Measurements from ENCODE around the gene LMAN2. TPM values are rescaled to one million over a fixed set of nuclear protein-coding genes. Genes with fewer than 3 reads are reported as not detected.
A peak's percentile ranks its signal among the peaks of the same experiment; 100 is the strongest.

LMAN2 gene
- total RNA-seq, 1 donor from 2014 or later, result 252 TPM

DNA sequence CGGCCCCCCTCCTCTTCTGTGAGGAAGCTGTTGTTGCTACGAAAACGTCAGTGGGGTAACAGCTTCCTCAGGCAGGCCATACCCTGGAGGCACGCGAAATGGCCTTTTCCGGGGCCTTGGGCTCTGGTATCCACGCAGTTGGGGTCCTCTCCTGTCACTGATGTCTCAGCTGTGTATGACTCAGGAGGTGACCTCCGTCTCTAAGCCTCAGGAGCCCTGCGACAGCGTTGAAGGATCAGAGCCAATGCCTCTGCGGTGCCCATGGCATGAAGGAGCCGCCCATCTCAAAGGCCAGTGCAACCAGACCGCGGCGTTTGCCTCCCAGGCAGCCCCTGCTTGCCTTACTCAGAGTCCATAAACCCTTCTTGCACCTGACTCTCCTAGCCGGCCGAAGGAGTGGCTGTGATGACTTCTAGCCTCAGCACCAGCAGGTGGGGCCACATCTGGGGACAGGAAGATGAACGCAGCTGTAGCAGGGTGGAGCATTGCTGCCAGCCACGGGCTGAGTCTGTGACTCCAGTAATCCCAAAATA is 38.8 kb downstream of the LMAN2 start:
- TF ChIP-seq, protein P1, sequence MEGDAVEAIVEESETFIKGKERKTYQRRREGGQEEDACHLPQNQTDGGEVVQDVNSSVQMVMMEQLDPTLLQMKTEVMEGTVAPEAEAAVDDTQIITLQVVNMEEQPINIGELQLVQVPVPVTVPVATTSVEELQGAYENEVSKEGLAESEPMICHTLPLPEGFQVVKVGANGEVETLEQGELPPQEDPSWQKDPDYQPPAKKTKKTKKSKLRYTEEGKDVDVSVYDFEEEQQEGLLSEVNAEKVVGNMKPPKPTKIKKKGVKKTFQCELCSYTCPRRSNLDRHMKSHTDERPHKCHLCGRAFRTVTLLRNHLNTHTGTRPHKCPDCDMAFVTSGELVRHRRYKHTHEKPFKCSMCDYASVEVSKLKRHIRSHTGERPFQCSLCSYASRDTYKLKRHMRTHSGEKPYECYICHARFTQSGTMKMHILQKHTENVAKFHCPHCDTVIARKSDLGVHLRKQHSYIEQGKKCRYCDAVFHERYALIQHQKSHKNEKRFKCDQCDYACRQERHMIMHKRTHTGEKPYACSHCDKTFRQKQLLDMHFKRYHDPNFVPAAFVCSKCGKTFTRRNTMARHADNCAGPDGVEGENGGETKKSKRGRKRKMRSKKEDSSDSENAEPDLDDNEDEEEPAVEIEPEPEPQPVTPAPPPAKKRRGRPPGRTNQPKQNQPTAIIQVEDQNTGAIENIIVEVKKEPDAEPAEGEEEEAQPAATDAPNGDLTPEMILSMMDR (conservative IDR thresholded peaks at IDR 0.05; ENCODE audit: low read depth, low read length), result peak; percentile 5
- peak overlapping the region; percentile 36 for H3K4me3 ChIP-seq (ENCODE audit: low read depth, low read length)
- DNase-seq (ENCODE audit: low read depth), result no peak

DNA sequence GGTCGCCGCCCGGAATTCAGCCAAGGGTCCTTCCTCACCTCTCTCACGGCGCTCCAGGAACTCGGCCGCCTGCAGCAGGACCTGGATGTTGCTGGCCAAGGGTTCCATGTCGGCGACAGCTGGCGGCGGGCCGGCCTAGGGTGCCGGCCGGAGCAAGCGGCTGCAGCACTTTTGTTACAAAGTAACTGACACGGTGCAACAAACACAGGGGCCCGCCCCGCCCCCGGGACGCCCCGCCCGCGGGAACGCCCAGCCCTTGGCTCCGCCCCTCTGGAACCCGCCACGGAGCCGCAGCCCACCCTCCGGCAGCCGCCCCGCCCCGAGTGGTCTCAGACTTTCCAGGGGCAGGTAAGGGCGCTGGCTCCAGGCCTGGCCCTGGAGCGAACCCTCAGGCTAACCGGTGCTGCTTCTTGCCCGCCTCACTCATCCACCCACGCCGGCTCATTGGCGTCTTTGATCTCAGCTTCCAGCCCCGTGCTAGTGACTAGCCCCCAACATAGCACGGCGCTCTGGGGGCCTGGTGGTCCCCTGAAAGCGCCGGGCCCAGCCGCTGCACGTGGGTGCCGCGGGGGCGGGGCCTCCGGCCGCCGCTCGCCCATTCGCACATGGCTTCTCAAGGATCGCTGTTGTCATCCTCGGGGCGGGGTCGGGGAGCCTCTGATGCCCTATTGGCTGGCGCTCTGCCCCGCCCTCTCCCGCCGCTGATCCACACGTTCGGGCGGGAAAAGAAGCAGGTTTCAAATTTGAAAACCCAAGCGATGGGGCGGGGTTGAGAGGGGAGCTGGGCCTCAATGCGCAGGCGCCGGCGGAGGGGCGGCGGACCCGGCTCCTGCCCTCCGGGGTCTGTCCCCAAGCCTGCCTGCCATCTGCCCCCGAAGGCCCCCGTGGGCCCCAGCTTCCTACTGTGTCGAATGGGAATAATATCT is 39.5 kb downstream of the LMAN2 start, which contains the start of gene MXD3:
TSS of gene MXD3 (minus strand) at position 176 of the 926 bp plus-strand sequence. CDS start at position 108, 68 bp downstream.
- TF ChIP-seq, protein P1 (conservative IDR thresholded peaks at IDR 0.05; ENCODE audit: low read depth, low read length), result no peak
- DNase-seq (ENCODE audit: low read depth), result no peak
- H3K4me3 ChIP-seq (ENCODE audit: low read depth, low read length), result peak within 1 kb of the TSS; percentile 65

DNA sequence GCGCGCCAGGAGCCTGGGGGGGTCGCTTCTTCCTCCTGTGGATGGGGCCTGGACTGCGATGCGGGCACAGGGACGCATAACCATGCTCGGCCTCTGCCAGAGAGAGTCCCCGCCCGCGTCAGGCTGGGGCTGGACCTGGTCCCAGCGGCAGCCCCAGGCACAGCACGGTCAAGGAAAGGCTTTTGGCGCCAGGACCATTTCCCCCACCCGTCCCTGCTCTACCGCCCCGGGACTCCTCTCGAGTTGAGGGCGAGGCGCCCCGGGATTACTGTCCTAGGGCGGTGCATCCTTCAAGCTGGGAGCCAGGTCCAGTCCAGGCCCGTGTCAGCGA is 40.1 kb downstream of the LMAN2 start:
- DNase-seq (ENCODE audit: low read depth), result no peak
- peak overlapping the region; percentile 65 for H3K4me3 ChIP-seq (ENCODE audit: low read depth, low read length)
- TF ChIP-seq, protein P1 (conservative IDR thresholded peaks at IDR 0.05; ENCODE audit: low read depth, low read length), result no peak

DNA sequence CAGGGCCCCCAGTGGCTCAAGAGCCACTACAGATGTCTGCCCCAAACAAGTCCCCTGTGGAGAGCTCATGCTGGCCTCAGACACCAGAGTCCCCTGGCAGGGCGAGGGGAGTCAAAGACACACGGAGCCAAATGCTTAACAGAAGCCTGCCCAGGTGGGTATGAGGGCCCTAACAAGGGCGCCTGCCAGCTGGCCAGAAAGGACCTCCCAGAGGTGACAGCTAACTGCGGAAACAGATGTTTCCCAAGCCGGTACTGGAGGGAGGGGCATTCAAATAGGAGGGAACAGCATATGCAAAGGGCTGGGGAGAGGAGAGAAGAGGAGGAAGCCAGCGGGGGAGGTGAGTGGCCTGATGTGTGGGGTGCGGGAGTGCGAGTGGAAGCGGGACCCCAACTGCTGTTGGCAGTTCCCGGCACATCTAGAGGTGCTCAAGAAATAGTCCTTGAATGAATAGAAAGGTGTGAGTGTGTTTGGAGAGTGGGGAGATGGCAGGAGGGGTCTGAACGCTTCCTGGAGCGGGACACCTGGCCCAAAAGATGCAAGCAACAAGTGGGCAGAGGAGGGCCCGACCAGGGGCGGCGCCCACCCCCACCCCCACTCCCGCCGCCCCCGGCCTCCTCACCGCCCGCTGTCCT is 40.6 kb downstream of the LMAN2 start:
- DNase-seq (ENCODE audit: low read depth), result no peak
- TF ChIP-seq, protein P1 (conservative IDR thresholded peaks at IDR 0.05; ENCODE audit: low read depth, low read length), result no peak
- H3K4me3 ChIP-seq (ENCODE audit: low read depth, low read length), result peak overlapping the region; percentile 65

DNA sequence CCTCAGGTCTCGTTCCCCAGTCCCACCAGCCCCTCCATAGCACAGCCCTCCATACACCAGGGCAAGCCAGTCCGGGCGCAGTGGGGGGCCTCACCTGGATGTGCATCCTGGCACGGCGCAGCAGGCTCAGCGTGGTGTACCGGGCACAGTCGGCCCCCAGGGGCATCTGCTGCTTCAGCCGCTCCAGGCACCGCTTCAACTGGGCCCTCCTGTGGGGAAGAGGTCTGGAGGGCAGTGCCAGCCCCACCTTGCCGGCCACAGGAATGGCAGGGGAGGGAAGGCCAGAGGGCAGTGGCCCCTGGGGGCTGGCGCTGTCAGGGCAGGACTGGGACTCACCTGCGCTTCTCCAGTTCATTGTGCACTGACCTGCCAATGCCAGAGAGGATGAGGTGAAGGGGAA is 41.1 kb downstream of the LMAN2 start:
- TF ChIP-seq, protein P1 (conservative IDR thresholded peaks at IDR 0.05; ENCODE audit: low read depth, low read length), result no peak
- peak overlapping the region; percentile 65 for H3K4me3 ChIP-seq (ENCODE audit: low read depth, low read length)
- no peak for DNase-seq (ENCODE audit: low read depth)

DNA sequence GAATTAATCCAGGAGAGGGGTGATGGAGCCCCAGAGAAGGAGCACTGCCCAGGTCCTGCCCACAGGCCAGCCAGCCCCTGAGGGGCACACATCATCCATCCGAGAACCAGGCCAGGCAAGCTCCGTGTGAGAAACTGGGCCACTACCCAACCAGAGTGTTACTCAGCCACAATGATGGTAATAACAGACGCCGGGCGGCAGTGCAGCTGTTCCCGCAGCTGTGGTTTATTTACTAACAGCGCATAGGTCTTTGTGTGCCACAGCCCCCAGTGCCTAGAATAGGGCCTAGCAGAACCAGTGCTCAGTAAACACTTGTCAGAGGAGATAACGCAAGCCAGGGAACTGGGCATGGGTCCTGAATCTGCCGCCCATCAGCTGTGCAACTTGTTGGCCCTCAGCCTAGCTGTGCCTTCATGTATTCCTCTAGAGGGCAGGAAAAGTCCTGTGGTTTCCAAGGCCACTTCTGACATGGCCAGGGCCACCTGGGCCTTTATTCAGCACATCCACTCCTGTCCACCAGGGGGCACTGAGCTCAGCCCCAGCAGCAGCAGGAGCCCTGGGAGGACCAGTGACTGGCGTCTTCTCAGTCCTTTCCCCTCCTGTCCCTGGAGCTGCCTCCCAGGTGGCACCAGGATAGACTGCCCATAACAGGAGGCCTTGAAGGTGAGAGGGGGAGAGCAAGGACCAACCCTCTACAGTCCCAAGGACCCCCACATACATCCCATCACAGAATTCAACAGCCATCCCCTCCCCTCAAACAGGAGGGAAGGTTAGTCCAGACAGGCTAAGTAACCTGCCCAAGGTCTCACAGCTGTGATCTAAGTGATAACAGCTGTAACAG is 41.9 kb downstream of the LMAN2 start:
- no peak overlapping the region for H3K4me3 ChIP-seq (ENCODE audit: low read depth, low read length)
- no peak for DNase-seq (ENCODE audit: low read depth)
- TF ChIP-seq, protein P1 (conservative IDR thresholded peaks at IDR 0.05; ENCODE audit: low read depth, low read length), result peak; percentile 96

Data from epithelial cell of proximal tubule (primary cell).